Tibial nerve (tissue), 3 donors: ENCODE measurements around the gene LRRC1.

Experiments
- POLR2A ChIP-seq, 2 donors: fragments of 450-650 bp; IDR thresholded peaks; one replicate each; pipeline ENCODE4 v1.6.1; 2017; ENCODE audit warnings: antibody characterized with exemption in 2 of 2, mild to moderate bottlenecking in 2 of 2, moderate library complexity in 2 of 2
- TF ChIP-seq, protein P1 (sequence below), 5 experiments: fragments of 200-600 bp in 3 of 5; fragments of 450-650 bp in 2 of 5; sonication (generic) in 3 of 5; IDR thresholded peaks; one replicate each; pipeline ENCODE4 v1.5.1; 2016 to 2019; ENCODE audit warnings: antibody characterized with exemption in 5 of 5, mild to moderate bottlenecking in 3 of 5, moderate library complexity in 2 of 5

DNA sequence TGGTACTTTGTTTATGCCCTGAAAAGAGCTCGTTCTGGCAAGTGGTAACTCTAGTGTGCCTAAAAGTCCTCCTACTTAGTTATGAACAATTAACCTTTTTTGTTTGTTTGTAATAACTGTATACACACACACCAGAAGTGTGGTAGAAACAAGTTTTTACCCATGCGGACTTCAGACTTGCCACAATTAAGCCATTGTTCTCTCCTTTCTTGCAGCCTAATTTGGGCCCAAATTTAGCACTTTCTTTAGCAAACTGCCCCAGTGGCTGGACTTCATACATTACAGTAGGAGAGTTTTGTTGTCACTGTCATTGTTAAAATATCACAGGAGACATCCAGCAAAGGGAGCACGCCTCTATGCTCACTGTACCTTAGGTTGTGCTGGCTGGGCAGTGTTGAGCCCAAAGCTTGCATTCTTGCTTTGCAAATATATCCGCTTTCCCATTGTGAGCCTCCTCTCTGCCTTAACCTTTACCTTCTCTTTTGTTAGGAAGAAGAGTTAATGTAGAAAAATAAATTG, 53.0 kb downstream of the LRRC1 start:
- TF ChIP-seq, protein P1, sequence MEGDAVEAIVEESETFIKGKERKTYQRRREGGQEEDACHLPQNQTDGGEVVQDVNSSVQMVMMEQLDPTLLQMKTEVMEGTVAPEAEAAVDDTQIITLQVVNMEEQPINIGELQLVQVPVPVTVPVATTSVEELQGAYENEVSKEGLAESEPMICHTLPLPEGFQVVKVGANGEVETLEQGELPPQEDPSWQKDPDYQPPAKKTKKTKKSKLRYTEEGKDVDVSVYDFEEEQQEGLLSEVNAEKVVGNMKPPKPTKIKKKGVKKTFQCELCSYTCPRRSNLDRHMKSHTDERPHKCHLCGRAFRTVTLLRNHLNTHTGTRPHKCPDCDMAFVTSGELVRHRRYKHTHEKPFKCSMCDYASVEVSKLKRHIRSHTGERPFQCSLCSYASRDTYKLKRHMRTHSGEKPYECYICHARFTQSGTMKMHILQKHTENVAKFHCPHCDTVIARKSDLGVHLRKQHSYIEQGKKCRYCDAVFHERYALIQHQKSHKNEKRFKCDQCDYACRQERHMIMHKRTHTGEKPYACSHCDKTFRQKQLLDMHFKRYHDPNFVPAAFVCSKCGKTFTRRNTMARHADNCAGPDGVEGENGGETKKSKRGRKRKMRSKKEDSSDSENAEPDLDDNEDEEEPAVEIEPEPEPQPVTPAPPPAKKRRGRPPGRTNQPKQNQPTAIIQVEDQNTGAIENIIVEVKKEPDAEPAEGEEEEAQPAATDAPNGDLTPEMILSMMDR (IDR thresholded peaks at IDR 0.05): no peak
- no peak for TF ChIP-seq POLR2A (IDR thresholded peaks at IDR 0.05)
